HG03520 (cell line): ENCODE results near the gene CCDC152.

Experiments used
- ATAC-seq: cut with Tn5 transposase; IDR thresholded peaks from one replicate; pipeline ENCODE4 v1.9.1; 2021; ENCODE audit warnings: mild to moderate bottlenecking, moderate library complexity; ENCODE audit not compliant: unreplicated experiment

Gene CCDC152

GRCh38 chr5:42779083-42779482, 22.5 kb downstream of the CCDC152 start:
- peak; percentile 58 for ATAC-seq

GRCh38 chr5:42781584-42781983, 25.0 kb downstream of the CCDC152 start:
- no peak for ATAC-seq

- ATAC-seq = no peak
Measured at GRCh38 chr5:42784132-42784531, 27.5 kb downstream of the CCDC152 start.

GRCh38 chr5:42785756-42786155, 29.1 kb downstream of the CCDC152 start:
- ATAC-seq = no peak

GRCh38 chr5:42787073-42787472, 30.5 kb downstream of the CCDC152 start:
- ATAC-seq = no peak

GRCh38 chr5:42787845-42788244, 31.2 kb downstream of the CCDC152 start:
- no peak for ATAC-seq

- ATAC-seq = no peak
Measured at GRCh38 chr5:42791151-42791550, 34.5 kb downstream of the CCDC152 start.

- ATAC-seq = no peak
Measured at GRCh38 chr5:42798284-42799240, 41.9 kb downstream of the CCDC152 start.

GRCh38 chr5:42799241-42799608, 42.6 kb downstream of the CCDC152 start:
- no peak for ATAC-seq

- ATAC-seq = no peak
Measured at GRCh38 chr5:42799668-42800114, 43.1 kb downstream of the CCDC152 start.

- no peak for ATAC-seq
Measured at GRCh38 chr5:42800748-42801330, 44.2 kb downstream of the CCDC152 start.

GRCh38 chr5:42801516-42802166, 45.0 kb downstream of the CCDC152 start:
- ATAC-seq = no peak

GRCh38 chr5:42804717-42805339, 48.2 kb downstream of the CCDC152 start:
- ATAC-seq = no peak

- ATAC-seq = no peak
Measured at GRCh38 chr5:42806004-42806700, 49.5 kb downstream of the CCDC152 start.

GRCh38 chr5:42806701-42807262, 50.2 kb downstream of the CCDC152 start:
- no peak for ATAC-seq

GRCh38 chr5:42807722-42808447, 51.3 kb downstream of the CCDC152 start:
- no peak for ATAC-seq

GRCh38 chr5:42808888-42809611, 52.4 kb downstream of the CCDC152 start:
- no peak for ATAC-seq

- no peak for ATAC-seq
Measured at GRCh38 chr5:42810834-42811590, 54.4 kb downstream of the CCDC152 start.
